ENCODE data around the gene ITGA6. TPM values are rescaled to one million over a fixed set of nuclear protein-coding genes. Genes with fewer than 3 reads are reported as not detected.

The ITGA6 gene
- total RNA-seq, 4 donors from 2014 or later: 22.5 to 40.6 (median 29.2) TPM

- Histone ChIP-seq H3K27me3 (no peaks in the 10 kb centered on the region), H3K36me3 (peaks cover 0 to 44% of the 10 kb centered on the region in 2 donors), H3K4me1 (no peaks in the 10 kb centered on the region), H3K27ac (no peak overlapping the region), H3K4me3 (no peak overlapping the region), H3K9me3 (no peaks in the 10 kb centered on the region)
- in situ Hi-C loops (cut with MboI; ENCODE audit: low sequenced_read_pairs in 4 of 4): no loop called here
- intact Hi-C loops (cut with DNase I; ENCODE audit: low total_unique reads): no loop called here
- ATAC-seq (no peak), DNase-seq (no peak)
- TF ChIP-seq, protein P1, sequence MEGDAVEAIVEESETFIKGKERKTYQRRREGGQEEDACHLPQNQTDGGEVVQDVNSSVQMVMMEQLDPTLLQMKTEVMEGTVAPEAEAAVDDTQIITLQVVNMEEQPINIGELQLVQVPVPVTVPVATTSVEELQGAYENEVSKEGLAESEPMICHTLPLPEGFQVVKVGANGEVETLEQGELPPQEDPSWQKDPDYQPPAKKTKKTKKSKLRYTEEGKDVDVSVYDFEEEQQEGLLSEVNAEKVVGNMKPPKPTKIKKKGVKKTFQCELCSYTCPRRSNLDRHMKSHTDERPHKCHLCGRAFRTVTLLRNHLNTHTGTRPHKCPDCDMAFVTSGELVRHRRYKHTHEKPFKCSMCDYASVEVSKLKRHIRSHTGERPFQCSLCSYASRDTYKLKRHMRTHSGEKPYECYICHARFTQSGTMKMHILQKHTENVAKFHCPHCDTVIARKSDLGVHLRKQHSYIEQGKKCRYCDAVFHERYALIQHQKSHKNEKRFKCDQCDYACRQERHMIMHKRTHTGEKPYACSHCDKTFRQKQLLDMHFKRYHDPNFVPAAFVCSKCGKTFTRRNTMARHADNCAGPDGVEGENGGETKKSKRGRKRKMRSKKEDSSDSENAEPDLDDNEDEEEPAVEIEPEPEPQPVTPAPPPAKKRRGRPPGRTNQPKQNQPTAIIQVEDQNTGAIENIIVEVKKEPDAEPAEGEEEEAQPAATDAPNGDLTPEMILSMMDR (IDR thresholded peaks at IDR 0.05 in 4 of 5, conservative IDR thresholded peaks at IDR 0.05 in 1 of 5): no peak
- TF ChIP-seq POLR2A (IDR thresholded peaks at IDR 0.05): no peak
Observed at GRCh38 chr2:172488556-172488955, 61.2 kb downstream of the ITGA6 start.

DNA sequence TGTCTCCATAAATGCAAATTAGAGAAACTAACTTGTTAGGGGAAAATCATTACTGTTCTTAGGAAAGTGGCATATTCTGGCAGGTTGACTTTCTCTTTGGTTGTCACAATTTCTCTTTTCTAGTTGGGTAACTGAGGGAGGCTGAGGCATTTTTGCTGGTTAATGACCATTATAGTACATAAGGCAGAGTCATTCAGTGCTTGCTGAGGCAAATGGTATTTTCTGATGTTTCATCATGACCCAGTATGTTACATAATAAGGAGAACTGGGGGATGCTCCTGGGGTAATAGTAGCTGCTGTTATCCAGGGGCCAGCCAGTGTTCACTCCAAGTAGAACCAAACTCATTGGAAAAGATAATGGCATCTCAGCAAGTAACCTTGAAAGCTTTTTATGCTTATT lies 62.3 kb downstream of the ITGA6 start:
- ATAC-seq: no peak
- Histone ChIP-seq H3K27ac (no peak overlapping the region), H3K4me3 (no peak overlapping the region), H3K36me3 (peaks cover 0 to 50% of the 10 kb centered on the region in 2 donors), H3K27me3 (no peaks in the 10 kb centered on the region), H3K9me3 (no peaks in the 10 kb centered on the region), H3K4me1 (no peaks in the 10 kb centered on the region)
- TF ChIP-seq, protein P1 (IDR thresholded peaks at IDR 0.05 in 4 of 5, conservative IDR thresholded peaks at IDR 0.05 in 1 of 5): no peak
- no peak for TF ChIP-seq POLR2A (IDR thresholded peaks at IDR 0.05)
- in situ Hi-C loops (cut with MboI; ENCODE audit: low sequenced_read_pairs in 4 of 4): no loop called here
- intact Hi-C loops (cut with DNase I; ENCODE audit: low total_unique reads): no loop called here
- DNase-seq: no peak

DNA sequence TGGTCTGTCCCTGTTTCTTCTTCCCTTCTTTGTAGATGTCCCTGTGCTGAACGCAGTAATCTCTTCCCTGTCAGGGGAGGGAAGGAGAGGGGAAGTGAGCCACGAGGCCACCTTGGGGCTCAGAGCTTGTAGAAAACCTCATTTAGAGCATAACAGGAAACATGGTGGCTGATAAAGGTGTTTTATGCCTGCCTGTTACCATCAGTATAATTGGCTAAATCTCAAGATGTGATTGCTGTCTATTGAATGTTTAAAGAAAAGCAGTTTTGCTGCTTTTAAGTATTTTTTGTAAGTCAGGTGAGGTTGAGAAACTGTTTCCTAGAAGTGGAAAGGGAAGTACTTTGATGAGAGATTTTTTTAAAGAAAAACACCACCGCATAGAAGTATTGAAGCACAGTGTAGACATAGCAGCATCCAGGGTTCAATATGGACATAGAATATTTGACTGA lies 68.8 kb downstream of the ITGA6 start:
- Histone ChIP-seq H3K4me1 (no peaks in the 10 kb centered on the region), H3K9me3 (no peaks in the 10 kb centered on the region), H3K4me3 (no peak overlapping the region), H3K27ac (no peak overlapping the region), H3K27me3 (no peaks in the 10 kb centered on the region), H3K36me3 (peaks cover 0 to 30% of the 10 kb centered on the region in 2 donors)
- in situ Hi-C loops (cut with MboI; ENCODE audit: low sequenced_read_pairs in 4 of 4): no loop called here
- intact Hi-C loops (cut with DNase I; ENCODE audit: low total_unique reads): no loop called here
- DNase-seq (no peak), ATAC-seq (no peak)
- TF ChIP-seq POLR2A (IDR thresholded peaks at IDR 0.05): no peak
- TF ChIP-seq, protein P1 (IDR thresholded peaks at IDR 0.05 in 4 of 5, conservative IDR thresholded peaks at IDR 0.05 in 1 of 5): no peak

GRCh38 chr2:172507199-172507598 lies 79.8 kb downstream of the ITGA6 start:
- Histone ChIP-seq H3K4me3 (no peak overlapping the region), H3K36me3 (peaks cover 0 to 8% of the 10 kb centered on the region in 2 donors), H3K9me3 (peaks cover 0 to 3% (median 0%) of the 10 kb centered on the region in 3 donors), H3K27ac (no peak overlapping the region), H3K4me1 (no peaks in the 10 kb centered on the region), H3K27me3 (no peaks in the 10 kb centered on the region)
- in situ Hi-C loops (cut with MboI; ENCODE audit: low sequenced_read_pairs in 4 of 4) (no loop called here), intact Hi-C loops (cut with DNase I; ENCODE audit: low total_unique reads) (no loop called here)
- no peak for DNase-seq
- no peak for ATAC-seq
- TF ChIP-seq POLR2A (IDR thresholded peaks at IDR 0.05): no peak
- TF ChIP-seq, protein P1 (IDR thresholded peaks at IDR 0.05 in 4 of 5, conservative IDR thresholded peaks at IDR 0.05 in 1 of 5): no peak

DNA sequence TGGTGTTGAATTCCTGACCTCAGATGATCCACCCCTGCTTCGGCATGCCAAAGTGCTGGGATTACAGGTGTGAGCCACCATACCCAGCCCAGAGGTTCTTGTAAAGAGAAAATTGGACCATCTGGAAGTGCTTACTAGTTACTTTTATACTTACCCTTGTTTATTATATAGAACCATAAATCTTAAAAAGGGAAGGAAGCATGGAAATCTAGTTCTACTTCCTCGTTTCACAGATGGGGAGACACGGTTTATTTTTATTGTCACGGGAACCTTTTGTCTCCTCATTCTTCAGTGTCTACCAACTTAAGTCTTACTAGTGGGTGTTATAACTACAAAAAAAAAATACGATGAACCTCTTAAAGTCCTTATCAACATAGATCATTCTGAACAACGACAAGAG lies 82.7 kb downstream of the ITGA6 start:
- in situ Hi-C loops (cut with MboI; ENCODE audit: low sequenced_read_pairs in 4 of 4): no loop called here
- Histone ChIP-seq H3K27ac (no peak overlapping the region), H3K4me1 (no peaks in the 10 kb centered on the region), H3K4me3 (no peak overlapping the region), H3K27me3 (no peaks in the 10 kb centered on the region), H3K36me3 (no peaks in the 10 kb centered on the region), H3K9me3 (peaks cover 0 to 7% (median 3%) of the 10 kb centered on the region in 3 donors)
- intact Hi-C loops (cut with DNase I; ENCODE audit: low total_unique reads): no loop called here
- no peak for TF ChIP-seq POLR2A (IDR thresholded peaks at IDR 0.05)
- TF ChIP-seq, protein P1 (IDR thresholded peaks at IDR 0.05 in 4 of 5, conservative IDR thresholded peaks at IDR 0.05 in 1 of 5): no peak
- ATAC-seq (no peak), DNase-seq (no peak)

Measured in gastrocnemius medialis (tissue), 4 donors.